Measurements from ENCODE around the gene VIPR2. TPM values are rescaled to one million over a fixed set of nuclear protein-coding genes. Genes with fewer than 3 reads are reported as not detected.

The VIPR2 gene
- total and polyA plus RNA-seq, 2 of the 13 experiments (the other 11 are each of a cell fraction or from before 2014, with no cell fraction given): not detected

GRCh38 chr7:159030490-159031134 lies 114.1 kb downstream of the VIPR2 start (continued):
- TF ChIP-seq CTCF (CRISPR knock-in tag; IDR thresholded peaks at IDR 0.05) (peak; percentile 72), ZNF879 (CRISPR knock-in tag; IDR thresholded peaks at IDR 0.05) (no peak), ZFP41 (CRISPR knock-in tag; IDR thresholded peaks at IDR 0.05; ENCODE audit: borderline replicate concordance) (no peak), ZBTB8A (CRISPR knock-in tag; IDR thresholded peaks at IDR 0.05; ENCODE audit: borderline replicate concordance, low read depth) (no peak), HES4 (CRISPR knock-in tag; IDR thresholded peaks at IDR 0.05; ENCODE audit: borderline replicate concordance) (no peak), ZNF451 (CRISPR knock-in tag; IDR thresholded peaks at IDR 0.05) (peak; percentile 24; the same call in 1 of the 2 replicates), CCDC6 (CRISPR knock-in tag; IDR thresholded peaks at IDR 0.05) (peak; percentile 31; the same call in 1 of the 2 replicates), ZNF501 (CRISPR knock-in tag; IDR thresholded peaks at IDR 0.05) (0 out of 2 replicates have a peak, but pooled peaks have one; percentile 55), SOX5 (CRISPR knock-in tag; IDR thresholded peaks at IDR 0.05; ENCODE audit: borderline replicate concordance) (no peak), RNF2 (conservative IDR thresholded peaks at IDR 0.05; ENCODE audit: low read depth) (no peak), ZNF331 (CRISPR knock-in tag; IDR thresholded peaks at IDR 0.05) (peak; percentile 48; the same call in 1 of the 2 replicates), ZBTB43 (CRISPR knock-in tag; conservative IDR thresholded peaks at IDR 0.05) (no peak), PLSCR1 (CRISPR knock-in tag; IDR thresholded peaks at IDR 0.05; ENCODE audit: borderline replicate concordance) (no peak), AFF4 (CRISPR knock-in tag; IDR thresholded peaks at IDR 0.05) (no peak), ZNF296 (CRISPR knock-in tag; conservative IDR thresholded peaks at IDR 0.05) (no peak), BORCS8-MEF2B (CRISPR knock-in tag; IDR thresholded peaks at IDR 0.05) (peak; percentile 46), TSC22D2 (CRISPR knock-in tag; IDR thresholded peaks at IDR 0.05; ENCODE audit: borderline replicate concordance) (no peak), MAF1 (CRISPR knock-in tag; IDR thresholded peaks at IDR 0.05; ENCODE audit: borderline replicate concordance) (no peak), ZNF883 (CRISPR knock-in tag; IDR thresholded peaks at IDR 0.05; ENCODE audit: not compliant biosample characterization) (no peak), ZNF232 (CRISPR knock-in tag; IDR thresholded peaks at IDR 0.05; ENCODE audit: borderline replicate concordance) (no peak), ZNF607 (CRISPR knock-in tag; IDR thresholded peaks at IDR 0.05; ENCODE audit: borderline replicate concordance) (0 out of 2 replicates have a peak, but pooled peaks have one; percentile 21), DNMT3B (CRISPR knock-in tag; conservative IDR thresholded peaks at IDR 0.05) (no peak), ZNF598 (CRISPR knock-in tag; IDR thresholded peaks at IDR 0.05; ENCODE audit: borderline replicate concordance) (no peak)
